Loucy (cell line): ENCODE measurements around the gene MAPT.

Experiments used
- H2AFZ ChIP-seq: fragments of 200-600 bp; sonication (generic); 2 replicates; pipeline ENCODE4 v1.6.0; 2016; ENCODE audit warnings: antibody characterized with exemption, mild to moderate bottlenecking, low read length, moderate library complexity
- H3F3A ChIP-seq: fragments of 200-600 bp; 2 replicates; pipeline ENCODE4 v1.6.0; 2016; ENCODE audit warnings: antibody characterized with exemption, low read depth, mild to moderate bottlenecking
- H3K27me3 ChIP-seq: fragments of 200-600 bp; sonication (generic); 2 replicates; pipeline ENCODE4 v1.6.1; 2014; ENCODE audit warnings: low read length, mild to moderate bottlenecking; ENCODE audit not compliant: insufficient read depth, poor library complexity, severe bottlenecking
- H3K36me3 ChIP-seq: fragments of 200-600 bp; sonication (generic); 2 replicates; pipeline ENCODE4 v1.6.1; 2016; ENCODE audit warnings: low read length; ENCODE audit not compliant: insufficient read depth
- H3K4me1 ChIP-seq: fragments of 200-600 bp; sonication (generic); 2 replicates; pipeline ENCODE4 v1.5.1; 2014; ENCODE audit warnings: low read length, mild to moderate bottlenecking; ENCODE audit not compliant: insufficient read depth, poor library complexity, severe bottlenecking
- H3K4me2 ChIP-seq: fragments of 200-600 bp; sonication (generic); 2 replicates; pipeline ENCODE4 v1.6.0; 2014; ENCODE audit warnings: antibody characterized with exemption, low read length, low read depth, mild to moderate bottlenecking; ENCODE audit not compliant: poor library complexity, severe bottlenecking
- H3K4me3 ChIP-seq: fragments of 200-600 bp; sonication (generic); 2 replicates; pipeline ENCODE4 v1.5.1; 2014; ENCODE audit warnings: low read length, mild to moderate bottlenecking, mixed read lengths; ENCODE audit not compliant: poor library complexity, severe bottlenecking
- H3K79me2 ChIP-seq: fragments of 200-600 bp; sonication (generic); 2 replicates; pipeline ENCODE4 v1.6.1; 2014; ENCODE audit warnings: low read length; ENCODE audit not compliant: insufficient read depth
- H3K9ac ChIP-seq: fragments of 200-600 bp; sonication (generic); 2 replicates; pipeline ENCODE4 v1.6.0; 2014; ENCODE audit warnings: mild to moderate bottlenecking, low read depth, low read length, moderate library complexity; ENCODE audit not compliant: poor library complexity, severe bottlenecking
- H3K9me2 ChIP-seq: fragments of 200-600 bp; sonication (generic); replicated peaks from 2 replicates; pipeline ENCODE4 v1.6.1; 2016; ENCODE audit warnings: low read depth, low read length, mixed read lengths
- H3K9me3 ChIP-seq: fragments of 200-600 bp; sonication (generic); 2 replicates; pipeline ENCODE4 v1.6.1; 2014; ENCODE audit warnings: mild to moderate bottlenecking, antibody characterized with exemption, low read length, low read depth; ENCODE audit not compliant: insufficient read depth
- H4K20me1 ChIP-seq: fragments of 200-600 bp; sonication (generic); 2 replicates; pipeline ENCODE4 v1.6.0; 2014; ENCODE audit warnings: antibody characterized with exemption, low read length, mild to moderate bottlenecking; ENCODE audit not compliant: insufficient read depth, poor library complexity, severe bottlenecking
- EZH2phosphoT487 ChIP-seq: fragments of 200-600 bp; IDR thresholded peaks from 2 replicates; pipeline ENCODE4 v1.6.1; 2018; ENCODE audit warnings: antibody characterized with exemption, mild to moderate bottlenecking, moderate library complexity, borderline replicate concordance
- TF ChIP-seq, protein P1 (sequence below): fragments of 200-600 bp; sonication (generic); conservative IDR thresholded peaks from 2 replicates; pipeline ENCODE4 v1.5.1; 2014; ENCODE audit warnings: mild to moderate bottlenecking, antibody characterized with exemption, low read length

Gene MAPT

DNA sequence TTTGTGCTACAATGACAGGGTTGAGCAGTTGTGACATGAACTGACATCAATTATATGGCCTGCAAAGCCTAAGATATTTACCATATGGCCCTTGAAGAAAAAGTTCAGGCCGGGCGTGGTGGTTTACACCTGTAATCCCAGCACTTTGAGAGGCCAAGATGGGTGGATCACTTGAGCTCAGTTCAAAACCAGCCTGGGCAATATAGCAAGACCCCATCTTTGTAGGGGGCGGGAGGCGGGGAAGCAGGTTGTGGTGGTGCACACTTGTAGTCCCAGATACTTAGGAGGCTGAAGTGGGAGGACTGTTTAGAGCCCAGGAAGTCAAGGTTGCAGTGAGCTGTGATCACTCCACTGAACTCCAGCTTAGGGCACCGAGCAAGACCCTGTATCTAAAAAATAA lies 153.0 kb downstream of the MAPT start:
- H3K79me2 ChIP-seq = no peaks in the 10 kb centered on the region; the same call in 1 of the 2 replicates
- H3K4me2 ChIP-seq = no peak overlapping the region
- H3K36me3 ChIP-seq = peaks cover 95% of the 10 kb centered on the region
- H3K4me1 ChIP-seq = no peaks in the 10 kb centered on the region
- H3K9ac ChIP-seq = no peak overlapping the region
- no peaks in the 10 kb centered on the region for H3K27me3 ChIP-seq
- no peaks in the 10 kb centered on the region; the same call in 1 of the 2 replicates for H3F3A ChIP-seq
- H3K9me3 ChIP-seq = no peaks in the 10 kb centered on the region
- H3K9me2 ChIP-seq = no peaks in the 10 kb centered on the region
- H4K20me1 ChIP-seq = no peaks in the 10 kb centered on the region
- TF ChIP-seq, protein P1, sequence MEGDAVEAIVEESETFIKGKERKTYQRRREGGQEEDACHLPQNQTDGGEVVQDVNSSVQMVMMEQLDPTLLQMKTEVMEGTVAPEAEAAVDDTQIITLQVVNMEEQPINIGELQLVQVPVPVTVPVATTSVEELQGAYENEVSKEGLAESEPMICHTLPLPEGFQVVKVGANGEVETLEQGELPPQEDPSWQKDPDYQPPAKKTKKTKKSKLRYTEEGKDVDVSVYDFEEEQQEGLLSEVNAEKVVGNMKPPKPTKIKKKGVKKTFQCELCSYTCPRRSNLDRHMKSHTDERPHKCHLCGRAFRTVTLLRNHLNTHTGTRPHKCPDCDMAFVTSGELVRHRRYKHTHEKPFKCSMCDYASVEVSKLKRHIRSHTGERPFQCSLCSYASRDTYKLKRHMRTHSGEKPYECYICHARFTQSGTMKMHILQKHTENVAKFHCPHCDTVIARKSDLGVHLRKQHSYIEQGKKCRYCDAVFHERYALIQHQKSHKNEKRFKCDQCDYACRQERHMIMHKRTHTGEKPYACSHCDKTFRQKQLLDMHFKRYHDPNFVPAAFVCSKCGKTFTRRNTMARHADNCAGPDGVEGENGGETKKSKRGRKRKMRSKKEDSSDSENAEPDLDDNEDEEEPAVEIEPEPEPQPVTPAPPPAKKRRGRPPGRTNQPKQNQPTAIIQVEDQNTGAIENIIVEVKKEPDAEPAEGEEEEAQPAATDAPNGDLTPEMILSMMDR = no peak
- no peak for TF ChIP-seq EZH2phosphoT487
- no peak overlapping the region for H2AFZ ChIP-seq
- H3K4me3 ChIP-seq = no peak overlapping the region

DNA sequence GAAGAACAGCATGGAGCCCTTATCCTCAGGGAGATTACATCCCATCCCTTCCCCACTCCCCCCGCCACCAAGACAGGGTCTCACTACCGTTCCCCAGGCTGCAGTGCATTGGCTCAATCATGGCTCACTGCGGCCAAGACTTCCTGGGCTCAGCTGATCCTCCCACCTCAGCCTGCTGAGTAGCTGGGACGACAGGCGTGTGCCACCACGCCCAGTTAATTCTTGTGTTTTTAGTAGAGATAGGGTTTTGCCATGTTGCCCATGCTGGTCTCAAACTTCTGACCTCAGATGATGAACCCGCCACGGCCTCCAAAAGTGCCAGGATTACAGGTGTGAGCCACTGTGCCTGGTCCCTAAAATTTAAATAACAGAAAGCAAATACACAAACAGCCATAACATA lies 153.5 kb downstream of the MAPT start:
- Histone ChIP-seq H3K27me3 (no peaks in the 10 kb centered on the region), H3K79me2 (no peaks in the 10 kb centered on the region; the same call in 1 of the 2 replicates), H3K9me3 (no peaks in the 10 kb centered on the region), H3K9me2 (no peaks in the 10 kb centered on the region), H3K4me3 (no peak overlapping the region), H4K20me1 (no peaks in the 10 kb centered on the region), H3F3A (no peaks in the 10 kb centered on the region; the same call in 1 of the 2 replicates), H3K4me2 (no peak overlapping the region), H2AFZ (no peak overlapping the region), H3K4me1 (no peaks in the 10 kb centered on the region), H3K36me3 (peaks cover 91% of the 10 kb centered on the region), H3K9ac (no peak overlapping the region)
- TF ChIP-seq EZH2phosphoT487 = no peak
- TF ChIP-seq, protein P1 = no peak

DNA sequence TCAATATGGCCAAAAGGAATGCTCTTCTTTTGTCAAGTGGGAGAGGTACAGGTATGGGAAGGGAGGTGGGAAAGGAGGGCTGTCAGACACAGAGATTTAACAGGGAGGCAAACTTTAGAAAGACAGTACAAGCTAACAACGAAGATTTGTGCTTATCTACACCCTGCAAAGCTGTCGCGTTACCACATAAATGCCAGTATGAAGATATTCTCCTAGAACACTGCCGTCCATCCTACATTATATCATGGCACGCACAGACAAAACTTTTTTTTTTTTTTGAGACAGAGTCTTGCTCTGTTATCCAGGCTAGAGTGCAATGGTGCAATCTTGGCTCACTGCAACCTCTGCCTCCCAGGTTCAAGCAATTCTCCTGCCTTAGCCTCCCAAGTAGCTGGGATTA lies 155.3 kb downstream of the MAPT start:
- H3K4me3 ChIP-seq = no peak overlapping the region
- no peaks in the 10 kb centered on the region for H4K20me1 ChIP-seq
- peaks cover 86% of the 10 kb centered on the region for H3K36me3 ChIP-seq

More for the DNA sequence above, 155.3 kb downstream of the MAPT start:
- Histone ChIP-seq H3K79me2 (peaks cover 5% of the 10 kb centered on the region; the same call in 1 of the 2 replicates), H3K9me2 (no peaks in the 10 kb centered on the region), H3K9me3 (no peaks in the 10 kb centered on the region), H3K9ac (no peak overlapping the region), H3K27me3 (no peaks in the 10 kb centered on the region), H3K4me2 (no peak overlapping the region), H3F3A (no peaks in the 10 kb centered on the region; the same call in 1 of the 2 replicates), H2AFZ (no peak overlapping the region), H3K4me1 (no peaks in the 10 kb centered on the region)
- TF ChIP-seq EZH2phosphoT487 = no peak
- TF ChIP-seq, protein P1 = no peak
